Right cardiac atrium (tissue), 5 donors: ENCODE results near the gene CNDP1. TPM values are rescaled to one million over a fixed set of nuclear protein-coding genes. Genes with fewer than 3 reads are reported as not detected.
"Not testable (repeated sequence)": the region's sequence is repeated elsewhere in the genome, so short reads cannot be mapped to it uniquely, and the experiment has no call there.

Experiments used
- ATAC-seq, 2 donors: fragments of 200-7000 bp; cut with Tn5 transposase; one replicate each; pipeline versions ENCODE4 v1.8.0 to v1.9.1; 2020; ENCODE audit warnings: moderate library complexity in 2 of 2, mild to moderate bottlenecking in 1 of 2
- DNase-seq, 3 donors: peaks; one replicate each; pipeline ENCODE4 v3.0.0-alpha.2; 2020
- H3K27ac ChIP-seq: one replicate; pipeline ENCODE4 v1.5.1; 2013; ENCODE audit warnings: mild to moderate bottlenecking, low read length, control low read depth, moderate library complexity
- H3K27me3 ChIP-seq: one replicate; pipeline ENCODE4 v1.6.1; 2013; ENCODE audit not compliant: control insufficient read depth, insufficient read depth
- H3K4me1 ChIP-seq: one replicate; pipeline ENCODE4 v1.6.1; 2013; ENCODE audit warnings: low read length; ENCODE audit not compliant: control insufficient read depth, insufficient read depth
- H3K4me3 ChIP-seq: one replicate; pipeline ENCODE4 v1.5.1; 2013; ENCODE audit warnings: low read length, control low read depth
- H3K9me3 ChIP-seq: one replicate; pipeline ENCODE4 v1.6.1; 2013; ENCODE audit warnings: low read length; ENCODE audit not compliant: control insufficient read depth
- WGBS: extraction: QIAGEN DNeasy Blood & Tissue Kit; methylation state at CpG from one replicate; pipeline ENCODE4 v1.1.7; 2013; 5-methylcytosine and 5-hydroxymethylcytosine counted together
- intact Hi-C, 4 donors: fragments of 100-400 bp; cut with DNase I; formaldehyde crosslinking; loops; one replicate each; pipeline versions ENCODE4 v1.11.0 to v1.14.0; 2022 to 2023
- polyA plus RNA-seq: library from polyadenylated mRNA; stranded (reverse); fragments of 200-250 nt; gene quantifications from one replicate; pipeline ENCODE4 v1.2.3, GENCODE V29; 2013
- total RNA-seq, 4 donors: library from RNA; stranded (reverse); fragmentation: NEBNext Ultra II Directional; extraction: Animal tissue kit (Norgen Biotek cat#: 25700); gene quantifications; one replicate each; pipeline ENCODE4 v1.2.1, GENCODE V29; 2021
- donor health status: healthy with polysubstance abuse.
- donor health status: DM: no; HTN: yes; CAD: no.
- donor health status: DM: no; HTN: no; CAD: no.
- donor health status: DM: no; HTN: yes; CAD: no; lungs with severe emphysema.
- donor health status: DM: yes; HTN: yes; CAD: no.

The CNDP1 gene
- total and polyA plus RNA-seq, 5 donors = 0.05 TPM; not detected in 4

DNA sequence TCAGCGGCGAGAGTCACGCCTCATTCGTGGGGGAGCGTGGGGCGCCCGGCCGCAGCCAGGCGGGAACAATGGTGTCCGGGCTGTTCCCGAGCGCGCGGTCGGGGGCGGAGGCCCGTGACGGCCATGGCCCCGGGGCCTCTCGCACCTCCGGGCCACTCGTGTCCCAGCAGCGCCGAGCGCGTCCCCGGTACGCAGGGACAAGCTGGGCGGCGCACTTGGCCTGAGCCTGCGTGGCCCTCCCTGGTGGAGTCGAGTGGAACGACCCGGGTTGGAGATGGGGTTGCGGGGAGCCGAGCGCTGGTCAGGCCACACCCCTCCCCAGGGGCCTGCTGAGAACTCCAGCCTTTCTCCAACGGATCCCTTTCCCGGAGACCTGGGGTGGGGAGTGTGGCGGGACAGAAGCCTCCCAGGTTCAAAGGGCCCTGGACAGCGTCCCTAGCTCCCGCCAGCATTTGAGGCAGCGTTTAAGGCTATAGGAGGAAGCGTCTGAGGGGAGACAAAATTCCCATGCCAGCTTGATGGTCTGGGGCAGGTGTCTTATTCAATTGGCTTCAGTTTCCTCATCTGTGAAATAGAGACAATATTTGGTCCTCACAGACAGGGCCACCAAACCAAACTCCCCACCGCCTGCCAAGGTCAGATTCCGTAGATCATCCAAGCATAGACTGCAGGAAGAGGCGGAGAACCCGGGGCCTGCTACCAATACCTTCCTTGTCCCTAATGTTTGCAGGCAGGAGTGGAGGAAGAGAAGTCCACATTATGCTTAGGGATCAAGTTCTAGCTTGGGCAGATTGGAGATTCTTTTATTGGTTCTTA, 37.6 kb upstream of the CNDP1 start:
- ATAC-seq = peak; percentile 72 to 75
- WGBS = 4% methylated on average over 48 of the region's 48 CpGs
- H3K27ac ChIP-seq = peak overlapping the region; percentile 64
- H3K4me3 ChIP-seq = peak overlapping the region; percentile 60
- peak; percentile 76 to 88 (median 88) for DNase-seq
- H3K27me3 ChIP-seq = no peaks in the 10 kb centered on the region
- no peaks in the 10 kb centered on the region for H3K9me3 ChIP-seq
- H3K4me1 ChIP-seq = peaks cover 3% of the 10 kb centered on the region
- intact Hi-C loops = no loop called here

DNA sequence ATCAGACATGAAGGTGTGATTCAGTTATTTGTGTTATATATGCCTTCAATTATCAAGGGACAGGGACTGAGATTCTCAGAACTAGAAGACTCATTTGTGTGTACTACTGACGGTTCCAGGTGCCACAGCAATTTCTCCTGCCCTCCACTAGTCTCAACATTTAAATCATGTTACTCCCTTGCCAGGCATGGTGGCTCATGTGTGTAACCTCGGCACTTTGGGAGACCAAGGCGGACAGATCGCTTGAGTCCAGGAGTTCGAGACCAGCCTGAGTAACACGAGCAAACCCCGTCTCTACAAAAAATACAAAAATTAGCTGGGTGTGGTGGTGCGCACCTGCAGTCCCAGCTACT, 37.0 kb upstream of the CNDP1 start:
- no peak overlapping the region for H3K4me3 ChIP-seq
- WGBS = 95% methylated on average over 8 of the region's 8 CpGs
- intact Hi-C loops = no loop called here
- H3K4me1 ChIP-seq = peaks cover 3% of the 10 kb centered on the region
- no peaks in the 10 kb centered on the region for H3K27me3 ChIP-seq
- ATAC-seq (no peak), DNase-seq (no peak)
- no peaks in the 10 kb centered on the region for H3K9me3 ChIP-seq
- H3K27ac ChIP-seq = no peak overlapping the region

GRCh38 chr18:74497778-74498177, 36.5 kb upstream of the CNDP1 start:
- Histone ChIP-seq H3K27ac (no peak overlapping the region), H3K4me1 (peaks cover 3% of the 10 kb centered on the region), H3K9me3 (no peaks in the 10 kb centered on the region), H3K4me3 (no peak overlapping the region), H3K27me3 (no peaks in the 10 kb centered on the region)
- intact Hi-C loops = no loop called here
- DNase-seq (no peak), ATAC-seq (no peak)
- WGBS = 84% methylated on average over 3 of the region's 3 CpGs

GRCh38 chr18:74498712-74499627, 35.3 kb upstream of the CNDP1 start:
- H3K4me3 ChIP-seq = peak overlapping the region; percentile 22
- peaks cover 3% of the 10 kb centered on the region for H3K4me1 ChIP-seq
- peak overlapping the region; percentile 25 for H3K27ac ChIP-seq
- H3K9me3 ChIP-seq = no peaks in the 10 kb centered on the region
- DNase-seq (peak in 2 of 3 donors; percentile 72 to 79), ATAC-seq (no peak)
- no peaks in the 10 kb centered on the region for H3K27me3 ChIP-seq
- intact Hi-C loops = no loop called here
- 74% methylated on average over 14 of the region's 14 CpGs for WGBS

DNA sequence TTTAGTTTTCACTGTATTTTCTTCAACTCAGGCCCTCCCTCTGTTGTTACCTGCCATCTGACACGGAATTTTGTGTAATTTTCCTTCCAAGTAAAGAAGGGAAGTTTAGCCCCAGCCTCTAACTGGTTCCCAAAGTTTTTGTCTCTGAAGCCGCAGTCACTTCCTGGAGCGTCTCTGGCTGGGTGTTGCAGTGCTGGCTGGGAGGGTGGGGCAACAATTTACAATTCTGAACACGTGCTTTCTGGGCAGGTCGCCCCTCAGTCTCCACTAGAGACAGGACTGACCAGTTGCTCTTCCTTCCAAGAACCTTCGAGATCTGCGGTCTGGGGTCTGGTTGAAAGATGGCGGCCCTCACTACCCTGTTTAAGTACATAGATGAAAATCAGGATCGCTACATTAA, 34.7 kb upstream of the CNDP1 start:
- DNase-seq (peak; percentile 78 to 89 (median 84)), ATAC-seq (peak in 1 of 2 donors; percentile 27)
- WGBS = 52% methylated on average over 9 of the region's 9 CpGs
- no peaks in the 10 kb centered on the region for H3K27me3 ChIP-seq
- peak overlapping the region; percentile 22 for H3K4me3 ChIP-seq
- H3K27ac ChIP-seq = no peak overlapping the region
- peaks cover 3% of the 10 kb centered on the region for H3K4me1 ChIP-seq
- intact Hi-C loops = no loop called here
- H3K9me3 ChIP-seq = no peaks in the 10 kb centered on the region

DNA sequence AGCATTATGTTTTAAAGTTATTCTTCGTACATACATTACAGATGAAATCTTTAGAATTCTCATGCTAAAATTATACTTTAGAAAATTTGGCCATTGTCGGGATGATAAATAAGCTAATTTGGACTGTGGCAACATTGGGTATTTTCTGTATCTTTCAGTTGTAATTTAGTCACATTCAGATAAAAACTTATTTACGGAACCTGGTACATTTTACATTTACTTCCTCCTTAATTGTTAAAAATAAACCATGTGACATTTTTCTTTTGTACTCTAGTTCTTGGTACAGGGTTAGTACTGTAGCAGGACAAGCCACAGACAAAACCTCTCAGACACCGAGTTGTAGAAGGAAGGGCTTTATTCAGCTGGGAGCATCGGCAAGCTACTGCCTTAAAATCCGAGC, 33.9 kb upstream of the CNDP1 start:
- WGBS = 86% methylated on average over 6 of the region's 6 CpGs
- intact Hi-C loops = no loop called here
- no peaks in the 10 kb centered on the region for H3K9me3 ChIP-seq

DNA sequence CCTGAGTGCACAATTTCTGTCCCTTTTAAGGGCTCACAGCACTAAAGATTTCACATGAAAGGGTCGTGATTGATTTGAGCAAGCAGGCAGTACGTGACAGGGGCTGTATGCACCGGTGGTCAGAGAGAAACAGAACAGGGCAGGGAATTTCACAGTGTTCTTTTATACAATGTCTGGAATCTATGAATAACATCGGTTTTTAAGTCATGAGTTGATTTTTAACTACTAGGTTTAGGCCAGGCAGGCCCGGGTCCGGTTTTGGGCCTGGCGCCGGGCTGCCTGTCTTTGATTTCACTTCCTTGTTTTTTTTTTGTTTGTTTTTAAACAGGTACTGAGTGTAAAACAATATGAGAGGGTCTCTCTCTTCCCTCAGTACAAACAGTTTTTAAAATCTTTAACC, 33.5 kb upstream of the CNDP1 start:
- H3K4me3 ChIP-seq, H3K27ac ChIP-seq, H3K9me3 ChIP-seq, H3K27me3 ChIP-seq, H3K4me1 ChIP-seq, intact Hi-C loops, DNase-seq, ATAC-seq: not testable (repeated sequence)
- 89% methylated on average over 8 of the region's 8 CpGs for WGBS

More for the DNA sequence above, 33.9 kb upstream of the CNDP1 start:
- H3K27ac ChIP-seq = no peak overlapping the region
- DNase-seq = no peak
- H3K27me3 ChIP-seq = no peaks in the 10 kb centered on the region
- H3K4me1 ChIP-seq = peaks cover 3% of the 10 kb centered on the region
- ATAC-seq = no peak
- no peak overlapping the region for H3K4me3 ChIP-seq

- H3K4me1 ChIP-seq = peaks cover 3% of the 10 kb centered on the region
- no peaks in the 10 kb centered on the region for H3K9me3 ChIP-seq
- 77% methylated on average over 4 of the region's 4 CpGs for WGBS
- no peak for DNase-seq
- no peaks in the 10 kb centered on the region for H3K27me3 ChIP-seq
- H3K4me3 ChIP-seq = no peak overlapping the region
- ATAC-seq = no peak
- intact Hi-C loops = no loop called here
- H3K27ac ChIP-seq = peak overlapping the region; percentile 66
These were observed 32.9 kb upstream of the CNDP1 start for GRCh38 chr18:74501386-74501785.

DNA sequence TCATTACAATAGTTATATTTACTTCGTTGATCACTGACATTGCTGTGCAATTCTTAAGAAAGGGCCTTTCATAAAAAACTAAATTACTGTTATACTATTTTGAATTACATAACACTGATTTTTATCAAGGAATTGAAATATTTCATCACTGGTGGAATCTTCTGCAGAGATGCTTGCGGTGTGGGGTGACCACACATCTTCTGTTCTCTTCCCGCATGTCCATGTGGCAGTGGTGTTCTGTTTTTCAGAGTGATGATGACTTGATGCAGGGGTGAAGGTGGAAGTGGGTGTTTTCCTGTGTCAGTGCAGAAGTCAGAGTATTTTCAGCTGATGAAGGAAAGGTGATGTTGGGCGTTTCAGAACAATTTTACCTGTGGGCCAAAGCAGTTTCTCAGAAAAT, 31.2 kb upstream of the CNDP1 start:
- H3K9me3 ChIP-seq = no peaks in the 10 kb centered on the region
- H3K27me3 ChIP-seq = no peaks in the 10 kb centered on the region
- ATAC-seq = no peak
- H3K4me3 ChIP-seq = no peak overlapping the region
- H3K27ac ChIP-seq = no peak overlapping the region
- WGBS = 91% methylated on average over 4 of the region's 4 CpGs
- intact Hi-C loops = no loop called here
- DNase-seq = no peak
- H3K4me1 ChIP-seq = no peaks in the 10 kb centered on the region

GRCh38 chr18:74505776-74506175, 28.5 kb upstream of the CNDP1 start:
- WGBS = 96% methylated on average over 16 of the region's 16 CpGs
- no peaks in the 10 kb centered on the region for H3K27me3 ChIP-seq
- H3K27ac ChIP-seq = no peak overlapping the region
- no peaks in the 10 kb centered on the region for H3K4me1 ChIP-seq
- DNase-seq (peak in 2 of 3 donors; percentile 32 to 46), ATAC-seq (no peak)
- no peak overlapping the region for H3K4me3 ChIP-seq
- intact Hi-C loops = no loop called here
- no peaks in the 10 kb centered on the region for H3K9me3 ChIP-seq

DNA sequence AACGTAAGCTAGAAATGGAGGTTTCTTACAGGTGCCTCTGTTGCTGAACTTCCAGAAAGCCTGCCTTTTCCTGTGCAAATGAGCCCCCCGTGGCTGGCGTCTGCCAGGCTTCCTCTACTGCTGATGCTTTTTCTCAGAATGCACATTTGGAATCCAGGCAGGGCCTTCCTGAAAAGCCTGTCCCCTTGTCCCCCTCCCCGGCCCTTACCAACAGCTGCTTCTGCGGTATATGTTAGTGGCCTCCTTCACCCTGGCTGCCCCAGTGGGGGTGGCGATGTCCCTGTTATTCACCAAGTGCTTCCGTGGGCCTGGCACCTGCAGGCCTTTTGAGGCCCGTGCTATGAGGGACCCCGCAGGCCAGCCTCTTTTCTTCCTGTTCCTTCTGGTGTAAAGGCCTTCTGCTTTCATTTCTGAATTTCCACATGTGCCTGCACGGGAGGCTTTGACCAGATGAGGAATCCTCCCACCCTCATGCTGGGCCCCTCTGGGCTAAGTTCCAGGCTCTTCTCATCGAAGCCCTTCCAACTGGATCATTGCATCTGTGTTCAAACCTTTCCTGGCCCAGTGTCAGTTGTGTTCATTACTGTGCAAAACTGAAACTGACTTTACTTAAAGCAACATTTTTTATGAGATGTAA, 27.7 kb upstream of the CNDP1 start:
- no peak overlapping the region for H3K4me3 ChIP-seq
- H3K27me3 ChIP-seq = no peaks in the 10 kb centered on the region
- intact Hi-C loops = no loop called here
- DNase-seq (peak in 2 of 3 donors; percentile 24 to 29), ATAC-seq (no peak)
- H3K4me1 ChIP-seq = no peaks in the 10 kb centered on the region
- H3K27ac ChIP-seq = no peak overlapping the region
- 53% methylated on average over 11 of the region's 11 CpGs for WGBS
- no peaks in the 10 kb centered on the region for H3K9me3 ChIP-seq
